T-helper 17 cell (primary cell): ENCODE data around the gene EDRF1. TPM values are rescaled to one million over a fixed set of nuclear protein-coding genes. Genes with fewer than 3 reads are reported as not detected.

Source experiments
- ATAC-seq: fragments of 150-1000 bp; cut with Tn5 transposase; 2 replicates; pipeline ENCODE4 v1.10.0; 2021; ENCODE audit warnings: mild to moderate bottlenecking, moderate library complexity
- DNase-seq, 3 donors: peaks; one replicate each; pipeline versions ENCODE4 v3.0.0 to v3.0.0-alpha.2; 2020 to 2021
- H3K9me3 ChIP-seq: one replicate; pipeline ENCODE4 v1.7.0; 2013; ENCODE audit warnings: low read length, mild to moderate bottlenecking; ENCODE audit not compliant: control insufficient read depth, poor library complexity, severe bottlenecking
- H3K27ac Mint-ChIP-seq: one replicate; pipeline ENCODE4 v1.8.0; 2022; ENCODE audit warnings: mild to moderate bottlenecking, moderate library complexity, mixed read lengths
- H3K27me3 Mint-ChIP-seq: one replicate; pipeline ENCODE4 v1.8.0; 2022; ENCODE audit warnings: mixed read lengths
- H3K36me3 Mint-ChIP-seq: one replicate; pipeline ENCODE4 v1.8.0; 2022; ENCODE audit warnings: low read depth, mixed read lengths
- H3K4me1 Mint-ChIP-seq: one replicate; pipeline ENCODE4 v1.8.0; 2022; ENCODE audit warnings: mild to moderate bottlenecking, mixed read lengths
- H3K4me3 Mint-ChIP-seq: one replicate; pipeline ENCODE4 v1.8.0; 2022; ENCODE audit warnings: mild to moderate bottlenecking, moderate library complexity, mixed read lengths
- total RNA-seq, 4 donors: library from RNA in 2 of 4; stranded (reverse) in 2 of 4; gene quantifications; one replicate each; pipeline ENCODE4 v1.2.3 and lab custom pipeline; 2022 to 2026

Gene EDRF1
- total RNA-seq, 2 donors from 2014 or later: 33.5 to 51.1 TPM

DNA sequence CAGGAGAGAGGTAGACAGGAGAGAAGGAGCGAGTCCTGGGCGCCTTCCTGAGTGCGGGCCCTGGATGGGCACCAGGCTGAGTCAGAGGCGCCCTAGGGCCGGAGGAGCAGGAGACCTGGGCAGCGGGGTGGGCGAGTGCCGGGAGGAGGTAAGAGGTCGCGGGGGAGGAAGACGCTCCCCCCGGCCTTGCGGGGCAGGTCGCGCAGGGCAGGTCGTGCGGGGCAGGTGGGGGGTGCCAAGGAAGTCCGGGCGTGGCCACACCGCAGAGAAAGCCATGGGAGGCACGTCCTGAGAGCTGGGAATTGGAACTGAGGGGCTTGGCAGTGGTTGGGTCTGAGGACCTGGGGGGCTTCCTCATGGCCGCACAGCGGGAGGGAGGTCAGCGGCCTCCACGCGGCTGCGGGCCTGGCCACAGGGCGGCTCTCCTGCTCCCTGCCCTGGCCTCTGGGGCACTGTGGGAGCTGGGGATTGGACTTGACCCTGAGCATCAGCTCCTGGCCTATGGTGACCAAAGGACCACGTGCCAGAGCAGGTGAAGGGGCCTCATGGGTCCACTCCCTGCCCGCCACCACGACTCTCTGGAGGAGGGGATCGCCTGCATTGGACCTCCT is 55.2 kb downstream of the EDRF1 start:
- no peaks in the 10 kb centered on the region for H3K9me3 ChIP-seq
- no peak overlapping the region for H3K4me3 Mint-ChIP-seq
- no peak overlapping the region for H3K27ac Mint-ChIP-seq
- DNase-seq (no peak), ATAC-seq (no peak)
- H3K36me3 Mint-ChIP-seq: no peaks in the 10 kb centered on the region
- peaks cover 14% of the 10 kb centered on the region for H3K27me3 Mint-ChIP-seq
- peaks cover 3% of the 10 kb centered on the region for H3K4me1 Mint-ChIP-seq

DNA sequence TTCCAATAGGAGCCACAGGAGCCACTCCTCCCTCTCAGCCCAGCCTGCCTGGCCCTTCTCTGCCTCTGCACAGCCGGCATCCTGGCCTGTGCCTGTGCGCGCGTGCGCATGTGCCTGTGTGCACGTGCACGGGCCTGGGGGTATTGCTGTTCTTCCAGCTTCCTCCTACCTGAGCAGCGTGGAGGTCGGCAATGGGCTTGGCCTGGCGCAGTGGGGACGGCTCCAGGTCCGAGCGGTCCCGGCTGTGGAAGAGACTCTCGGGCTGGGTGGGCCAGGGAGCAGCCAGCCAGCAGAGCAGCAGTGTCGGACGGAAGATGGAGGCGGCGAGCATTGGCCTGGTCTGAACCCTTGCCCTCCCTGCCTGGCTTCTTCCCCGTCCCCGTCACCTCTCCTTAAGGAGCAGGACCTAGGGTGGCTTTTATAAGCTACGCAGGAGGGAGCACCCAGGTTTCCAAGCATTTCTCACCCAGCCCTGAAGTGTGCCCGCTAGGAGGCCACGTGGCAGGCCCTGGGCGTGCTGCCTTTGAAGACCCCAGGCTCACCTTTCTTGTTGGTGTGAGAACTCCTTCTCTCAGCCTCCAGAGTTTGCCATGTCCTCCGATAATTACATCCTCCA is 56.1 kb downstream of the EDRF1 start, which contains the start of gene MMP21:
TSS of gene MMP21 (minus strand) at position 331 of the 616 bp plus-strand sequence. CDS start at position 331, 0 bp downstream.
- ATAC-seq (no peak), DNase-seq (no peak)
- no peaks in the 10 kb centered on the region for H3K36me3 Mint-ChIP-seq
- H3K9me3 ChIP-seq: no peaks in the 10 kb centered on the region
- peaks cover 14% of the 10 kb centered on the region for H3K27me3 Mint-ChIP-seq
- no peaks in the 10 kb centered on the region for H3K4me1 Mint-ChIP-seq
- peak within 1 kb of the TSS; percentile 14 for H3K27ac Mint-ChIP-seq
- H3K4me3 Mint-ChIP-seq: no peak within 1 kb of the TSS

DNA sequence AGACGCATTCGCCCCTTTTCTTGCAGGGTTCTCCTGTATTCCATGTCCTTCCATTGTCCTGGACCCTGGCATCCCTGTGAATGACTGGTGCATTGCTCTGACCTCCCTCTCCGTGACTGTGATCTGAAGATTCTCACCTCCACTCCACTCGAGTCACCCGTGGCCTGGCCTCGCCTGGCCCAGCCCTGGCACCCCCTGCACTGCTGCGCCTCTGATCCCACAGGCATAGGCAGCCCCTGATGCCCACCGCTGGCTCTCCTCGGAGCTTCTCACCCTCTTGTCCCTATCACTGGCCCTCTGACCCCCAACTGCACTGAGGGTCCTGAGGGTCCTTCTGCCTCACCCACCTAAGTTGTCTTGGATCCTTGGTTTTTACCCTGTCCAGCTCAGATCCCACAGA is 58.3 kb downstream of the EDRF1 start:
- Mint-ChIP-seq H3K4me3 (no peak overlapping the region), H3K4me1 (no peaks in the 10 kb centered on the region), H3K27me3 (peaks cover 8% of the 10 kb centered on the region), H3K36me3 (peaks cover 2% of the 10 kb centered on the region), H3K27ac (no peak overlapping the region)
- ATAC-seq (no peak), DNase-seq (no peak)
- H3K9me3 ChIP-seq: no peaks in the 10 kb centered on the region

DNA sequence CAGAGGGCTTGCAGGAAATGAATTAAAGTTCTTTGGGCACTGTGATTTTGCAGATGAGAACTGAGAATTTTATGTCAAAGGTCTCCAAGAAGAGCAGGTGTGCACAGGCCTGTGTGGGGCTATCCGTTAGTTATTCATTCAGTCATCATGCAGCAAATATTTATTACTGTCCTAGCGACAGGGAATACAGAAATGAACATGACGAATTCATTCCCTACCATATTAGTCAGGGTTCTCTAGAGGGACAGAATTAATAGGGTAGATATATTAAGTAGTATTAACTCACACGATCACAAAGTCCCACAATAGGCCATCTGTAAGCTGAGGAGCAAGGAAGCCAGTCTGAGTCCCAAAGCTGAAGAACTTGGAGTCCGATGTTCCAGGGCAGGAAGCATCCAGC is 59.0 kb downstream of the EDRF1 start:
- DNase-seq: no peak
- Mint-ChIP-seq H3K4me3 (no peak overlapping the region), H3K27ac (no peak overlapping the region), H3K27me3 (peaks cover 8% of the 10 kb centered on the region), H3K4me1 (no peaks in the 10 kb centered on the region), H3K36me3 (peaks cover 3% of the 10 kb centered on the region)
- no peaks in the 10 kb centered on the region for H3K9me3 ChIP-seq
- no peak for ATAC-seq

DNA sequence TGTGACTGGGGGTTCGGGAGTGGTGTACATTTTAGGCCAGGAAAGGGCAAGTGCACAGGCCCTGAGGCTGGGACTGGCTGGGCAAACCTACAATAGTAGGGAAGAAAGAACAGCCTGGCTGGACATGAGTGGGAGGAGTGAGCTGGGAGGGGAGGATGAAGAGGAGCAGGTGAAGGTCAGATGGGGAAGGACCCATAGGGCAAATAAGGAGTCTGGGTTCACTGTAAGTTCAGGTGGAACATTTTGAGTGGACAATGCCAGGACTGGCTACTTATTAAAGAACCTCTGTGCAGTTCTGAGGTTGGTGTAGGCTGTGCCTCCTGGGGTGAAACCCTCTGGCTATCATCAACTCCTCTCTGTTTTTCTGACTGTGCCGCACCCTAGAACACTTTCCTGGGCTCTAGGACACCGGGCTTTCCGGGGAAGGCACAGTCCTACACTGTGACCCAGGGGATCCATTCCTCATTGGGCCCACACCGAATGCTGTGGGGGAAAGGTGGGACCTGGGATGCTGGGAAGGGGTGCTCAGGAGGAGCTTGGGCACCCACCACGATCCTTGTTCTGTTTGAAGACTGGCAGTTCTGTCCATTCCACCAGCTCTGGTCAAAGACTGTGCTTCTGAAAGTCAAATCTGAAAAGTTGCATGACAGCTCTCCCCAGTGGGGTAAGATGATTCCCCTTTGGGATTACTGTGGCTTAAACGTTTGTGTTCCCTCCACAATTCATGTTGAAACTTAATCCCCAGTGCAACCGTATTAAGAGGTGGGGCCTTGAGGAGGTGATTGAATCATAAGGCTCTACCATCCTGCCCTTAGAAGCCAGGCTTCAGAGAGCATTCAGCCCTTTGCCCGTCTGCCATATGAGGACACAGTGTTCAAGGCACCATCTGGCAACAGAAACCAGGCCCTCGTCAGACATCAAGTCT is 60.2 kb downstream of the EDRF1 start:
- no peak for ATAC-seq
- Mint-ChIP-seq H3K27ac (no peak overlapping the region), H3K4me3 (no peak overlapping the region), H3K27me3 (peaks cover 8% of the 10 kb centered on the region), H3K36me3 (peaks cover 3% of the 10 kb centered on the region), H3K4me1 (no peaks in the 10 kb centered on the region)
- H3K9me3 ChIP-seq: no peaks in the 10 kb centered on the region
- DNase-seq: no peak

DNA sequence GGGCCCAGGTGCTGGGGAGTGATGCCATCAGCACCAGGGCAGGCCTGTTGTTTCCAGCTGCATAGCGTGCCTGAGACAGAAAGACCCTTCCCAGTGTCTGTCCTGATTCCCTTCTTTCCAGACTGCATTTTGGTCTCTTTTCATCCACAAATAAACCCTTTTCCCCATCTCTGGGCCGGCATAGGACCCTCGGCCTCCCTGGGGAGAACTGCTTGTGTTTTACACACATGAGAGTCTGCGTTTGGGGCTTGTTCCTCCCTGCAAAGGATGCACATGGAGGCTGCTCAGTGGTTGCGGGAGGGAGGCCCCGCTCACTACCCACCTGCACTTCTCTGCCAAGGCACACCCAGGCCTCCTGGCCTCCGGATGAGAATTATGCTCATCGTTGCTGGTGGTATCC is 61.9 kb downstream of the EDRF1 start:
- H3K4me3 Mint-ChIP-seq: no peak overlapping the region
- no peak for DNase-seq
- no peaks in the 10 kb centered on the region for H3K4me1 Mint-ChIP-seq
- H3K9me3 ChIP-seq: no peaks in the 10 kb centered on the region
- H3K36me3 Mint-ChIP-seq: peaks cover 3% of the 10 kb centered on the region
- no peak for ATAC-seq
- peaks cover 8% of the 10 kb centered on the region for H3K27me3 Mint-ChIP-seq
- no peak overlapping the region for H3K27ac Mint-ChIP-seq

DNA sequence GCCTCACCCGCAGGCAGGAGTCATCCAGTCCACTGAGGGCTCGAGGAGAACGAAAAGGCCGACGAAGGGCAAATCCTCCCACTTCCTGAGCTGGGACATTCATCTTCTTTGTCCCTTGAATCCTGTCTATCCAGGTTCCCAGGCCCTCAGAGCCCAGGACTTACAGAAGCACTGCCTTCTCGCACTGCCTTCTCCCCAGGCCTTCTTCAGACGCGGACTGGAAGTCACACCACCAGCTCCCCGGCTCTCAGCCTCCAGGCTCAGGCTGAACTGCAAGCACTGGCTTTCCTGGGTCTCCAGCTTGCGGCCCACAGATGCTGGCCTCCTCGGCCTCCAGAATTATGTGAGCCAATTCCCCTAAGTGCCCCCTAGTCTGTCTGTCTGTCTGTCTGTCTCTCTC is 62.5 kb downstream of the EDRF1 start:
- no peaks in the 10 kb centered on the region for H3K4me1 Mint-ChIP-seq
- no peak overlapping the region for H3K27ac Mint-ChIP-seq
- peaks cover 3% of the 10 kb centered on the region for H3K36me3 Mint-ChIP-seq
- no peak overlapping the region for H3K4me3 Mint-ChIP-seq
- peaks cover 8% of the 10 kb centered on the region for H3K27me3 Mint-ChIP-seq
- ATAC-seq (no peak), DNase-seq (no peak)
- no peaks in the 10 kb centered on the region for H3K9me3 ChIP-seq

DNA sequence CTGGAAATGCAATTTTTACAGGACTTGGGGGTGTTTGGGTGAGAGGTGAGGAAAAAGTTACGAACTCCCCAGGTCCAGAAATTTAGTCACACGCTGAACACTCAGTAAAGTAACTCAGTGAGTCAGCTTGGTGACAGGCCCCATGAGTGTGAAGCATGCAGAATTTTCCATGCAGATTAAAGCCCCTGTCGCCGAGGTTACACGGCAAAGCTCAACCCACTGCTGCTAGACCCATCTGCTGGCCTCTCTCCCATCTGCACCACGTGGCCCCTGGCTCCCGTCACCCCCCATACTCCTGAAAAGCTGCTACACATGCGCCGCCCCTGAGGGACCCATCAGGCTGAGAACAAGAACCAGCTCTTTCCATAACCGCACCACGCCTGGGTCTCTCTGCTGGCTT is 63.1 kb downstream of the EDRF1 start:
- peaks cover 8% of the 10 kb centered on the region for H3K27me3 Mint-ChIP-seq

DNA sequence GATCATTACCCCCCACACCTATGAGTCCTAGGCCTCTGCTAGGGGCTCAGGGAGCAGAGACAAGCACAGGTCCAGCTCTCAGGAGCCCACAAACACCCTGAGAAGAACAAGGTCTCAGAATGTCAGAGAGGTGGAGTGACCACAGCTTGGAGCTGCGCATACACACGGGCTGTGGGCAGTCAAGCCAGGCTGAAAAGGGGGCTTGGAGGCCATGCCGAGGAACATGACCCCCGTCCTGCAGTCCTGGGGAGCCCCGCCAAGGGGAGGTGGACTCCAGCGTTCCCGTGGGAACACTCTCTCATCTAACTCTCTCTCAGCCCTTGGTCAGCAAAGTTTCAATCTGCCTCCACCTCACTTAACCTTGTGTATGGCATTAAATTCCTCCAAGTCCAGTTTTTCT is 63.9 kb downstream of the EDRF1 start:
- no peak for DNase-seq
- Mint-ChIP-seq H3K27ac (no peak overlapping the region), H3K4me3 (no peak overlapping the region), H3K4me1 (peaks cover 11% of the 10 kb centered on the region), H3K36me3 (peaks cover 6% of the 10 kb centered on the region), H3K27me3 (peaks cover under 1% of the 10 kb centered on the region)
- H3K9me3 ChIP-seq: no peaks in the 10 kb centered on the region
- no peak for ATAC-seq

More for the DNA sequence above, 63.1 kb downstream of the EDRF1 start:
- no peak for ATAC-seq
- no peaks in the 10 kb centered on the region for H3K9me3 ChIP-seq
- Mint-ChIP-seq H3K4me1 (peaks cover 4% of the 10 kb centered on the region), H3K27ac (no peak overlapping the region), H3K4me3 (no peak overlapping the region), H3K36me3 (peaks cover 6% of the 10 kb centered on the region)
- DNase-seq: no peak

DNA sequence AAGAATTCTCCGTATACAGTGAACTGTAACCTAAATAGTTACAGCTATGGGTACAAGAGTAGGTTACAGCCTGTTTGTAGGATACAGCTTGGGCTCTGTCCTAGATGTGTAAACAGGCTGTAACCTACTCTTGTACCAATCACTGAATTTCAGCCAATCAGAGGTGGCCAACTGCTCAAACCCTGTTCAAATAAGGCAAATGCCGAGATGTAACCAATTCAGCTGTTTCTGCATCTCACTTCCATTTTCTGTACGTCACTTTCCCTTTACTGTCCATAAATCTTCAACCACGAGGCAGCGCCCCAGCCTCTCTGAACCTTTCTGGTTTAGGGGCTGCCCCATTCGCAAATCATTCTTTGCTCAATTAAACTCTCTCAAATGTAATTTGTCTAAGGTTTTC is 64.4 kb downstream of the EDRF1 start:
- Mint-ChIP-seq H3K27ac (no peak overlapping the region), H3K4me1 (peaks cover 15% of the 10 kb centered on the region), H3K4me3 (no peak overlapping the region), H3K36me3 (peaks cover 6% of the 10 kb centered on the region), H3K27me3 (no peaks in the 10 kb centered on the region)
- ATAC-seq: no peak
- DNase-seq: no peak
- no peaks in the 10 kb centered on the region for H3K9me3 ChIP-seq

DNA sequence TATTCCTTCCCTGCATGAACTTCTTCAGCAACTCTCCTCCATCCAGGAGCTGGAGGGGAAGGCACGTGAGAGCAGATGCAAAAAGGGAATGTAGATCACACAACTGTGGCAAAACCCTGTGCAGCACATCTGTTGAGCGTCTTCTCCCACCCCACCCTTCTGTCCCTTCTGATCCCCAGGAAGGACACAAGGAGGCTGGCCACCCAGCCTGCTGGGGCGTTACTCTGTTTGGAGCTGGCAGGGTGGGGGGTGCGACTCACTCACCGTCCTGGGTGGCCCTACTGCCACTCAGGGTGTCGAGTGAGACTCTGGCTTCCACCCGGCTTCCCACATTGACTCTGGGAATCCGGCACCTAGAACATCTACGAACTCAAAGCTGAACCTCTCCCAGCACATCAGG is 66.3 kb downstream of the EDRF1 start:
- no peak overlapping the region for H3K27ac Mint-ChIP-seq
- H3K4me1 Mint-ChIP-seq: peaks cover 19% of the 10 kb centered on the region
- no peaks in the 10 kb centered on the region for H3K27me3 Mint-ChIP-seq
- ATAC-seq: no peak
- H3K9me3 ChIP-seq: no peaks in the 10 kb centered on the region
- H3K36me3 Mint-ChIP-seq: peaks cover 8% of the 10 kb centered on the region
- no peak overlapping the region for H3K4me3 Mint-ChIP-seq
- no peak for DNase-seq

DNA sequence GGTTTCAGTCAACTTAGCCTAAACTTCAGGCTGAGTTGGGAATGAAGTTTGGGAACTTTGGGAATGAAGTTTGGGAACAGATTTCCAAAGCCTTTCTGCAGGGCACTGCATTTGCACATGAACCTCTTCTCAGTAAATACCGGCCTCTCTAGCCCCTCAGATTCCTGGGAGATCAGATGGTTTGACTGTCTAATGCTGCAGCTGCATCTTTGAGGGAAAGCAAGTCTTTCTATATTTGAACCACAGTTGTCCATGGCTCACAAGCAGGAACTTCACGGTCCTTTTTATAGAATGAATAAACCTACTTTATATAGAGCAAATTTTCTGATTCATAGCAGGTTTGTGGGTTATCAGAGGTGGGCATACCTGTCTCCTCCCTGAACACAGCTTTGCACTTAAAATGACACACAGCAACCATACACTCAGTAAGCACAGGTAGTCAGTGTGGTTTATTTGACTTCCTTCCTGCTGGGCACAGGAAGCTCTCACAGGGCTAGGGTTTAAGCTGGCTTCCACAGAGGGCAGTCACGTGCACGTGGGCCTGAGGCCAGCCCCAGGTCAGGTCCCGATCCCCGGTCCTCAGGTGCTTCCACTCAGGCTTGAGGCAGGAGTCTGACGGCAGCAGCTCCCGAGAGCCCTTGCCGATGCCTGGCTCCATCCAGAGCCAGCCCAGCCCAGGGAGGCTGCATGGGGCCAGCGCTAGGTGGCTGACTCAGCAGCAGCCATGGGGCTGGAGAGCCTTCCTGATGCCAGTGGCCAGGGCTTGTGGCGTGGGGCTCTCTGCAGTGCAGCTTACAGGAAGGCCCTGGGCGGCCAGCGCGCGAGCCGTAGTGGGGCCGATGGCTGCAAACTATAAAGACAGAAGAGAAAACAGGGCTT is 68.9 kb downstream of the EDRF1 start:
- peak; percentile 41 for ATAC-seq
- H3K27me3 Mint-ChIP-seq: no peaks in the 10 kb centered on the region
- H3K9me3 ChIP-seq: no peaks in the 10 kb centered on the region
- no peak for DNase-seq
- H3K27ac Mint-ChIP-seq: peak overlapping the region; percentile 86
- no peak overlapping the region for H3K4me3 Mint-ChIP-seq
- H3K4me1 Mint-ChIP-seq: peaks cover 19% of the 10 kb centered on the region
- H3K36me3 Mint-ChIP-seq: peaks cover 8% of the 10 kb centered on the region
